ENCODE results near the gene PINLYP.

The PINLYP gene

DNA sequence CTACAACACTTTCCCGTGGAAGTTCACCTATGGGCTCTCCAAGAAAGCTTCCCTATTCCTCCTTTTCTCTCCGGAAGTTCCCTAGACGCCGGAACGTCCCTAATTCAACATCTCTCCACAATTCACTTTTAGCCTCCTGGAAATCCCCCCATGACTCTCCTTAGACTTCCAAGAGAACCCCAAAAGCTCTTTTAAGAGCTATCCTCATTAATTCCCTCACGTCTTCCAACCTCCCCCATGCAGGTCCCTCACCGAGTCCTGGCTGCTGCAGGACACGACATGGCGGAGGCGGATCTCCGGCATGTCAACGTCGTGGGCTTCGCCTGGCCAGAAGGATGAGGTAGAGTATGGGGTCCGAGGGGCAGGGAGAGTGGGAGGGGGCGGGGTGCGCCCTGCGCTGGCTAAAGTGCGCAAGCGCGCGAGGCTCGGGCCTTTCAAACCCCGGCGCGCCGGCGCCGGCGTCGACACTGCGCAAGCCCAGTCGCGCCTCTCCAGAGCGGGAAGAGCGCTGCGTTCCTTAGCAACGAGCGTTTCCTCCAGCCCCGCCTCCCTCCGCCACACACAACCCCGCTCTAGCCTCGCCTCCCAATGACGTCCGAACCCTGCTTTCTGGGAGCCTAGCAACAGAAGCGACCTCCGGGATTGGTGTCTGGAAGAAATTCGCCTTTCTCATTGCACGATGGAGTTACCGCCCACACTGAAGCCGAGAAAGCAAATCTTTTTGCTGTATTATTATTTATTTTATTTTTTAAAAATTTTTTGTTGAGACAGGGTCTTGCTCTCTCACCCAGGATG lies at the start of gene PINLYP, which contains the start of gene XRCC1:
Gene PINLYP, plus strand, starts transcription at position 646 of the 795 bp plus-strand sequence. CDS start 1,391 bp downstream, outside the sequence.
Gene XRCC1, minus strand, starts transcription at position 372 of the 795 bp plus-strand sequence. Its CDS starts 69 bp downstream, at position 303.
- Histone ChIP-seq H3K36me3 (ENCODE audit: control insufficient read depth, insufficient read depth, low read length) (peaks cover 14% of the 10 kb centered on the region), H3K9ac (ENCODE audit: low read length) (peak within 1 kb of the TSS; percentile 92), H3K4me3 (ENCODE audit: low read depth, low read length) (peak within 1 kb of the TSS; percentile 98), H3K4me1 (ENCODE audit: control insufficient read depth, insufficient read depth, low read length) (peaks cover 11% of the 10 kb centered on the region), H3K9me3 (ENCODE audit: control insufficient read depth, insufficient read depth, low read depth, low read length) (no peaks in the 10 kb centered on the region), H3K27ac (ENCODE audit: low read depth, low read length) (peak within 1 kb of the TSS; percentile 77; the same call in 1 of the 2 replicates), H3K27me3 (ENCODE audit: control insufficient read depth, insufficient read depth, low read length) (no peaks in the 10 kb centered on the region)

- H3K27me3 ChIP-seq (ENCODE audit: control insufficient read depth, insufficient read depth, low read length) = peaks cover 19% of the 10 kb centered on the region
- H3K4me3 ChIP-seq (ENCODE audit: low read depth, low read length) = peak overlapping the region; percentile 83
- no peak overlapping the region for H3K27ac ChIP-seq (ENCODE audit: low read depth, low read length)
- peaks cover 6% of the 10 kb centered on the region; the same call in 1 of the 2 replicates for H3K4me1 ChIP-seq (ENCODE audit: control insufficient read depth, insufficient read depth, low read length)
- H3K36me3 ChIP-seq (ENCODE audit: control insufficient read depth, insufficient read depth, low read length) = 0 out of 2 replicates have a peak, but pooled peaks cover 2% of the 10 kb centered on the region
- H3K9me3 ChIP-seq (ENCODE audit: control insufficient read depth, insufficient read depth, low read depth, low read length) = no peaks in the 10 kb centered on the region
- H3K9ac ChIP-seq (ENCODE audit: low read length) = peak overlapping the region; percentile 63
Observed at GRCh38 chr19:43525836-43526771, 49.5 kb upstream of the PINLYP start.

DNA sequence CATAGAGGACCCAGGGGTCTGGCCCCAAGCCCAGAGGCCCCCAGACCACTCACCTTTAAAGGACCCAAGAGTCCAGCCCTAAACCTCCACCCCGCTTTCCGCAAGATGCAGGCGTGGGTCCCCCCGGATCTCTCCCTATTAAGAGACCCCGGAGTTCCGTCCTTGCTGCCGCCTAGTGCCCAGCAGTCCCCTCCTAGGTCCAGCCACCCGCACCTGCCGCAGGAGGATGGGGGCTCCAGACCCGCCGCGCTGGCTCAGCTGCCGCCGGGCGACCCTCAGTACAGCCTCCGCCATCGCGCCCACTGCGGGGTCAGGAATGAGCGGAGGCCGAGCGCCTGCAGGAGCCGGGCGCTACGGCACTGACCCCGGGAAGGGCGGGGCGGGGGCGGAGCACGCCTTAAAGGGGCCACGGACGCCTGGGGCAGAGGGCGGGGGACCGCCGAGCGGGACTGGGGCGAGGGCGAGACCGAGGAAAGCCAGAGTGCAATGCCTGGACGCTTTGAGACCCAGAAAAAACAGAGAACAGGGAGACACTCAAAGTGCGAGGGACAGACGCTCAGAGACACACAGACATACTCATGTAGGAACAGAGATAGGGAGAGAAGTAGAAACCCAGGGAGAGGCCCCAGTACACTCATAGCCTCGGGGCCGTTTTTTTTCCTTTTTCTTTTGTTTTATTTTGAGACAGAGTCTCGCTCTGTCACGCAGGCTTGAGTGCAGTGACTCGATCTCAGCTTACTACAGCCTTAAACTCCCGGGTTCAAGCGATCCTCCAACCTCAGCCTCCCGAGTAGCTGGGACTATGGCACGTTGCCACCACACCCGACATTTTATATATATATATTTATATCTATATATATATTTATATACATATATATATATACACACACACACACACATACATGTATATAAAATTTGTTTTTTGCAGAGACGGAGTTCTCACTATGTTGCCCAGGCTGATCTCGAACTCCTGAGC lies 48.4 kb upstream of the PINLYP start, which contains the start of gene ETHE1:
Gene ETHE1, minus strand, starts transcription at position 318 of the 976 bp plus-strand sequence. Its CDS starts 24 bp downstream, at position 294.
- Histone ChIP-seq H3K9me3 (ENCODE audit: control insufficient read depth, insufficient read depth, low read depth, low read length) (no peaks in the 10 kb centered on the region), H3K27ac (ENCODE audit: low read depth, low read length) (no peak within 1 kb of the TSS), H3K27me3 (ENCODE audit: control insufficient read depth, insufficient read depth, low read length) (peaks cover 19% of the 10 kb centered on the region), H3K36me3 (ENCODE audit: control insufficient read depth, insufficient read depth, low read length) (no peaks in the 10 kb centered on the region), H3K4me1 (ENCODE audit: control insufficient read depth, insufficient read depth, low read length) (peaks cover 6% of the 10 kb centered on the region; the same call in 1 of the 2 replicates), H3K9ac (ENCODE audit: low read length) (peak within 1 kb of the TSS; percentile 63), H3K4me3 (ENCODE audit: low read depth, low read length) (peak within 1 kb of the TSS; percentile 83)

DNA sequence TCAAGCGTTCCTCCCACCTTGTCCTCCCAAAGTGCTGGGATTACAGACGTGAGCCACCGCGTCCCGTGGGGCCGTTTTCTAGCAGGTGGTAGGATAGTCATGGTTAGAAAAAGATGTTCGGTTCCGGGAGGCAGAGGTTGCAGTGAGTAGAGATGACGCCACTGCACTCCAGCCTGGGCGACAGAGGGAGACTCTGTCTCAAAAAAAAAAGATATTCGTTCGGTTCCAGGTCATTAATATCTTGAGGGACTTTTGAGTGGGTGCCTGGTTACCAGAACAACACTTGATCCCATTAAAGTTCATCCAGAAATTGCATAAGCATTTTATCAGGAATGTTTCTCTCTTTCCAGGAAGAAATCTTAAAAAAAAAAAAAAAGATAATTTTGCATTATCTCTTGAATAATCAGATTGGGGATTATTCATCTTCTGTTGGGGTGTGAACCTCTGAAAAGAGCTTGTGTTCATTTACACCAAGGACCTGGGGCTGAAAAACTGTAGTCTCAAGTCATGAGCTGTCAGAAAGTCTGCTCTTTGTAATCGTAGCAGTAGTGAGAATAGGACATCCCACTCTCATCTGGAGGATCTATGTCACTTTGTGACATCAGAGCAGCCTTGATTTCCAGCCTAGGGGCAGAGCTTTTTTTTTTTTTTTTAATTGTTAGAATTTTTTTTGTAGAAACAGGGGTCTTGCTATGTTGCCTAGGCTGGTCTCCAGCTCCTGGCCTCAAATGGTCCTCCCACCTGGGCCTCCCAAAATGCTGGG lies 47.6 kb upstream of the PINLYP start:
- Histone ChIP-seq H3K9ac (ENCODE audit: low read length) (no peak overlapping the region), H3K27me3 (ENCODE audit: control insufficient read depth, insufficient read depth, low read length) (peaks cover 19% of the 10 kb centered on the region), H3K36me3 (ENCODE audit: control insufficient read depth, insufficient read depth, low read length) (no peaks in the 10 kb centered on the region), H3K9me3 (ENCODE audit: control insufficient read depth, insufficient read depth, low read depth, low read length) (no peaks in the 10 kb centered on the region), H3K27ac (ENCODE audit: low read depth, low read length) (no peak overlapping the region), H3K4me3 (ENCODE audit: low read depth, low read length) (no peak overlapping the region), H3K4me1 (ENCODE audit: control insufficient read depth, insufficient read depth, low read length) (peaks cover 12% of the 10 kb centered on the region; the same call in 1 of the 2 replicates)

DNA sequence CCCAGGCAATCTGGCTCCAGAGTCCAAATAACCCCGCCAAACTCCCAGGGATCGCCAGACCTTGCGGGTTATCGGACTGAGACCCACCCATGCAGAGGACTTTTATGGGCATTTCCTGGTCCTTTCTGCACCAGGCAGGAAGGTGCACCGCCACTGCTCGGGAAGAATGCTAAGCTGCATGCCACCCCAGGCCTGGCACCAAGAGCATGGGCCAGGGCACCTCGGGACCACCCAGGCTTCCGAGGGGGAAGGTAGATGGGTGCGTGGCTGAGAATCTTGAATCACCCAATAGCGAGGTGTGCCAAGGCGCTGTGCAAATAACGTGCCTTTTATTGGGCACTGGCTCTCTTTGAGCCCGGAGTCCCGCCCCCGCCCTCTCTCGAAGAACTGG lies 43.0 kb upstream of the PINLYP start:
- Histone ChIP-seq H3K4me3 (ENCODE audit: low read depth, low read length) (peak overlapping the region; percentile 73), H3K27ac (ENCODE audit: low read depth, low read length) (no peak overlapping the region), H3K9me3 (ENCODE audit: control insufficient read depth, insufficient read depth, low read depth, low read length) (no peaks in the 10 kb centered on the region), H3K4me1 (ENCODE audit: control insufficient read depth, insufficient read depth, low read length) (peaks cover 9% of the 10 kb centered on the region; the same call in 1 of the 2 replicates), H3K9ac (ENCODE audit: low read length) (peak overlapping the region; percentile 18), H3K27me3 (ENCODE audit: control insufficient read depth, insufficient read depth, low read length) (peaks cover 6% of the 10 kb centered on the region; the same call in 1 of the 2 replicates), H3K36me3 (ENCODE audit: control insufficient read depth, insufficient read depth, low read length) (peaks cover 6% of the 10 kb centered on the region; the same call in 1 of the 2 replicates)

GRCh38 chr19:43532962-43533545 lies 42.5 kb upstream of the PINLYP start, which contains the start of gene ZNF575:
Gene ZNF575 (plus strand): TSS chr19:43533188. CDS start chr19:43534423, 1,235 bp downstream.
- no peaks in the 10 kb centered on the region for H3K9me3 ChIP-seq (ENCODE audit: control insufficient read depth, insufficient read depth, low read depth, low read length)
- H3K9ac ChIP-seq (ENCODE audit: low read length) = peak within 1 kb of the TSS; percentile 18
- H3K27me3 ChIP-seq (ENCODE audit: control insufficient read depth, insufficient read depth, low read length) = 0 out of 2 replicates have a peak, but pooled peaks cover 2% of the 10 kb centered on the region
- peak within 1 kb of the TSS; percentile 73 for H3K4me3 ChIP-seq (ENCODE audit: low read depth, low read length)
- peaks cover 6% of the 10 kb centered on the region; the same call in 1 of the 2 replicates for H3K36me3 ChIP-seq (ENCODE audit: control insufficient read depth, insufficient read depth, low read length)
- H3K27ac ChIP-seq (ENCODE audit: low read depth, low read length) = no peak within 1 kb of the TSS
- peaks cover 9% of the 10 kb centered on the region; the same call in 1 of the 2 replicates for H3K4me1 ChIP-seq (ENCODE audit: control insufficient read depth, insufficient read depth, low read length)

- peak overlapping the region; percentile 14 for H3K9ac ChIP-seq (ENCODE audit: low read length)
- H3K27me3 ChIP-seq (ENCODE audit: control insufficient read depth, insufficient read depth, low read length) = no peaks in the 10 kb centered on the region
- peaks cover 9% of the 10 kb centered on the region; the same call in 1 of the 2 replicates for H3K4me1 ChIP-seq (ENCODE audit: control insufficient read depth, insufficient read depth, low read length)
- no peak overlapping the region for H3K27ac ChIP-seq (ENCODE audit: low read depth, low read length)
- H3K36me3 ChIP-seq (ENCODE audit: control insufficient read depth, insufficient read depth, low read length) = peaks cover 13% of the 10 kb centered on the region
- H3K9me3 ChIP-seq (ENCODE audit: control insufficient read depth, insufficient read depth, low read depth, low read length) = no peaks in the 10 kb centered on the region
- H3K4me3 ChIP-seq (ENCODE audit: low read depth, low read length) = peak overlapping the region; percentile 73
Observed at GRCh38 chr19:43533546-43534304, 41.9 kb upstream of the PINLYP start.

DNA sequence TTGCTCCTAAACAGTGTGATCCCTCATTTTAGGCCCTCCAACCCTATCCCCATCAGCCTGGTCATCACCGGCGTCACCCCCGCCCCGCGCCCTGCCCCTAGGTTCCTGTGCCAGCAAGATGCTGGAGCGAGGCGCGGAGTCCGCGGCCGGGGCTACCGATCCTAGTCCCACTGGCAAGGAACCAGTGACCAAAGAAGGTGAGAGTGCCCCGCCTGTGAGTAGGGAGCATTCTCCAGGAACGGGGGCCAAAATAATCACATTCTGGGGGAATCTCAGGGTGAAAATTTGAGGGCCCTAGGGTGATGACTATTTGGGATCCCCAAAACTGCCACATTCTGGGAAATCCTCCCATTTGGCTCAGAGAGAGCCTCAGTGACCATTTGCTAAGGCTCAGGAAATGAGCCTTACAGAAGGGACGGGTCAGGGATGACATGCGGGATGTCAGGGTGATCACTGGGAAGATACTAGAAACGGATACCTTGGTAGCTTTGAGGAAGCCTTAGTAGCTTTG lies 41.2 kb upstream of the PINLYP start:
- peak overlapping the region; percentile 73 for H3K4me3 ChIP-seq (ENCODE audit: low read depth, low read length)
- no peaks in the 10 kb centered on the region for H3K27me3 ChIP-seq (ENCODE audit: control insufficient read depth, insufficient read depth, low read length)
- H3K9me3 ChIP-seq (ENCODE audit: control insufficient read depth, insufficient read depth, low read depth, low read length) = peaks cover 6% of the 10 kb centered on the region; the same call in 1 of the 2 replicates
- no peak overlapping the region for H3K9ac ChIP-seq (ENCODE audit: low read length)
- H3K4me1 ChIP-seq (ENCODE audit: control insufficient read depth, insufficient read depth, low read length) = peaks cover 9% of the 10 kb centered on the region; the same call in 1 of the 2 replicates
- peaks cover 19% of the 10 kb centered on the region for H3K36me3 ChIP-seq (ENCODE audit: control insufficient read depth, insufficient read depth, low read length)
- no peak overlapping the region for H3K27ac ChIP-seq (ENCODE audit: low read depth, low read length)

All from HUES6 (cell line).